K562 (cell line): ENCODE measurements around the gene VPS26A. TPM values are rescaled to one million over a fixed set of nuclear protein-coding genes. Genes with fewer than 3 reads are reported as not detected.

ENCODE experiments used
- ARID3A ChIP-seq: IDR thresholded peaks from 2 replicates; pipeline ENCODE4 v1.6.1; 2012; ENCODE audit warnings: low read depth, low read length, improper control_type of control experiment, borderline replicate concordance
- ATF6 ChIP-seq: sonication (generic); formaldehyde crosslinking; IDR thresholded peaks from 2 replicates; pipeline ENCODE4 v1.4.0; 2020; ENCODE audit warnings: mild to moderate bottlenecking, missing genetic modification reagents
- CHCHD3 ChIP-seq: fragments of 250-450 bp; sonication (Bioruptor Pico); IDR thresholded peaks from 2 replicates; pipeline ENCODE4 v2.1.2; 2022; ENCODE audit warnings: mild to moderate bottlenecking
- CHD4 ChIP-seq: fragments of 200-600 bp; sonication (generic); IDR thresholded peaks from 3 replicates; pipeline ENCODE4 v1.6.1; 2012; ENCODE audit warnings: low read depth, mild to moderate bottlenecking, mixed read lengths, low read length, inconsistent platforms; ENCODE audit not compliant: insufficient read depth, insufficient replicate concordance, poor library complexity, severe bottlenecking
- DLX4 ChIP-seq: fragments of 250-450 bp; sonication (Bioruptor Pico); IDR thresholded peaks from 2 replicates; pipeline ENCODE4 v1.6.1; 2021; ENCODE audit warnings: mild to moderate bottlenecking
- MAFF ChIP-seq: IDR thresholded peaks from 2 replicates; pipeline ENCODE4 v1.6.1; 2012; ENCODE audit warnings: low read length, improper control_type of control experiment
- RBM15 ChIP-seq: fragments of 200-400 bp; formaldehyde crosslinking; IDR thresholded peaks from 2 replicates; pipeline ENCODE4 v1.6.1; 2018; ENCODE audit warnings: mild to moderate bottlenecking, low read length, moderate library complexity; ENCODE audit not compliant: insufficient read depth
- SRSF3 ChIP-seq: fragments of 200-400 bp; formaldehyde crosslinking; IDR thresholded peaks from 2 replicates; pipeline ENCODE4 v1.6.1; 2016; ENCODE audit warnings: mild to moderate bottlenecking, low read length, moderate library complexity; ENCODE audit not compliant: insufficient read depth
- ZBTB1 ChIP-seq: sonication (generic); formaldehyde crosslinking; IDR thresholded peaks from 2 replicates; pipeline ENCODE4 v1.8.1; 2023; ENCODE audit warnings: missing genetic modification reagents, low read depth, mild to moderate bottlenecking, borderline replicate concordance
- ZNF318 ChIP-seq, 2 experiments: fragments of 450-650 bp; IDR thresholded peaks; 2 replicates each; pipeline ENCODE4 v1.6.1; 2016; ENCODE audit warnings: mild to moderate bottlenecking in 2 of 2, borderline replicate concordance in 1 of 2, low read depth in 1 of 2, moderate library complexity in 1 of 2
- ZNF347 ChIP-seq: fragments of 450-650 bp; formaldehyde crosslinking; IDR thresholded peaks from 2 replicates; pipeline ENCODE4 v1.4.0; 2020; ENCODE audit warnings: low read depth, mild to moderate bottlenecking, moderate library complexity
- ZNF431 ChIP-seq: sonication (generic); formaldehyde crosslinking; IDR thresholded peaks from 2 replicates; pipeline ENCODE4 v1.8.0; 2022; ENCODE audit warnings: mild to moderate bottlenecking, missing genetic modification reagents
- polyA plus RNA-seq, 8 experiments: library from polyadenylated mRNA; depleted of rRNA in 4 of 8; stranded (reverse) in 5 of 8; unstranded in 3 of 8; fragments of >200 nt; fragmentation: Nextera tagmentation in 2 of 8; fragmentation: Illumina TruSeq in 1 of 8; extraction: Ambion mirVana in 2 of 8; extraction: Trizol in 1 of 8; gene quantifications; 2 replicates each; pipeline versions ENCODE4 v1.2.1 to v1.2.3, GENCODE V29; 2011 to 2014; ENCODE audit warnings: inconsistent platforms in 1 of 8, missing spikeins in 1 of 8
- total RNA-seq, 7 experiments: library from RNA; depleted of rRNA in 6 of 7; stranded (reverse); fragments of >200 nt in 6 of 7; fragmentation: Illumina TruSeq in 2 of 7; extraction: Trizol in 2 of 7; gene quantifications; 2 replicates each; pipeline versions ENCODE4 v1.2.1 to v1.2.3, GENCODE V29; 2011 to 2021; ENCODE audit warnings: low replicate concordance in 1 of 7

Gene VPS26A
- total and polyA plus RNA-seq, 9 of the 15 experiments (the other 6 are each of a cell fraction or from before 2014, with no cell fraction given) = 47.1 to 137 (median 69.3) TPM

GRCh38 chr10:69179089-69179742 is 55.2 kb downstream of the VPS26A start (continued):
- TF ChIP-seq SRSF3 = no peak
- no peak; a peak in 1 of 4 replicates for TF ChIP-seq ZNF318 (IDR thresholded peaks at IDR 0.05; ENCODE audit: borderline replicate concordance in 1 of 2, low read depth in 1 of 2)
- peak; percentile 41; the same call in 1 of the 2 replicates for TF ChIP-seq ZNF431 (CRISPR knock-in tag)
- no peak for TF ChIP-seq ARID3A
- TF ChIP-seq DLX4 (CRISPR knock-in tag) = no peak
- TF ChIP-seq CHD4 = peak; percentile 31
- TF ChIP-seq ZBTB1 (CRISPR knock-in tag) = no peak
- TF ChIP-seq MAFF = no peak
- TF ChIP-seq CHCHD3 (CRISPR knock-in tag) = no peak
- no peak for TF ChIP-seq ZNF347 (CRISPR knock-in tag)
- no peak for TF ChIP-seq ATF6 (CRISPR knock-in tag)
- TF ChIP-seq RBM15 = no peak
